Vagina (tissue), 2 donors: ENCODE results near the gene CEP85L. TPM values are rescaled to one million over a fixed set of nuclear protein-coding genes. Genes with fewer than 3 reads are reported as not detected.

ENCODE experiments used
- DNase-seq, 2 donors: peaks; one replicate each; pipeline ENCODE4 v3.0.0-alpha.2; 2017; ENCODE audit errors: extremely low spot score in 2 of 2
- H3K27ac ChIP-seq: fragments of 200-600 bp; sonication (generic); one replicate; pipeline ENCODE4 v1.5.1; 2019
- H3K27me3 ChIP-seq: fragments of 200-600 bp; sonication (generic); one replicate; pipeline ENCODE4 v1.5.1; 2019
- H3K36me3 ChIP-seq, 2 donors: fragments of 200-600 bp; sonication (generic); one replicate each; pipeline ENCODE4 v1.5.1; 2017 to 2019
- H3K4me1 ChIP-seq: fragments of 200-600 bp; sonication (generic); one replicate; pipeline ENCODE4 v1.5.1; 2019
- H3K4me3 ChIP-seq, 2 donors: fragments of 200-600 bp; sonication (generic); 1 replicate in 1 of 2; 2 replicates in 1 of 2; pipeline ENCODE4 v1.5.1; 2016 to 2019
- H3K9me3 ChIP-seq: fragments of 200-600 bp; sonication (generic); one replicate; pipeline ENCODE4 v1.5.1; 2019
- CTCF ChIP-seq, 3 experiments: fragments of 450-650 bp in 2 of 3; fragments of 200-600 bp in 1 of 3; sonication (generic) in 1 of 3; IDR thresholded peaks; one replicate each; pipeline ENCODE4 v1.5.1; 2017 to 2019; ENCODE audit warnings: antibody characterized with exemption in 3 of 3, mild to moderate bottlenecking in 2 of 3, moderate library complexity in 2 of 3
- POLR2A ChIP-seq, 2 donors: fragments of 450-650 bp; IDR thresholded peaks; one replicate each; pipeline ENCODE4 v1.6.1; 2017; ENCODE audit warnings: antibody characterized with exemption in 2 of 2, mild to moderate bottlenecking in 2 of 2, moderate library complexity in 2 of 2
- POLR2AphosphoS5 ChIP-seq, 2 donors: sonication (generic); formaldehyde crosslinking; IDR thresholded peaks; one replicate each; pipeline ENCODE4 v1.9.0; 2017; ENCODE audit warnings: antibody characterized with exemption in 2 of 2, mild to moderate bottlenecking in 2 of 2, low read depth in 1 of 2; ENCODE audit not compliant: insufficient read depth in 1 of 2
- intact Hi-C: fragments of 100-400 bp; cut with DNase I; formaldehyde crosslinking; loops from one replicate; pipeline ENCODE4 v1.15.1; 2023
- total RNA-seq: library from RNA; depleted of rRNA; stranded (reverse); fragments of >200 nt; gene quantifications from one replicate; pipeline ENCODE4 v1.2.3, GENCODE V29; 2016

The CEP85L gene
- total RNA-seq, 1 donor from 2014 or later = 11.8 TPM

- intact Hi-C loops = no loop called here
- no peak for DNase-seq
Observed at GRCh38 chr6:118598324-118598723, 53.1 kb downstream of the CEP85L start.

GRCh38 chr6:118597636-118598035, 53.8 kb downstream of the CEP85L start:
- no peak overlapping the region for H3K27ac ChIP-seq
- no peaks in the 10 kb centered on the region for H3K27me3 ChIP-seq
- H3K9me3 ChIP-seq = no peaks in the 10 kb centered on the region
- H3K4me3 ChIP-seq = no peak overlapping the region
- H3K36me3 ChIP-seq = no peaks in the 10 kb centered on the region
- DNase-seq = no peak
- intact Hi-C loops = no loop called here
- TF ChIP-seq POLR2AphosphoS5 (IDR thresholded peaks at IDR 0.05; ENCODE audit: insufficient read depth in 1 of 2, low read depth in 1 of 2) (no peak), CTCF (IDR thresholded peaks at IDR 0.05) (no peak), POLR2A (IDR thresholded peaks at IDR 0.05) (no peak)
- no peaks in the 10 kb centered on the region for H3K4me1 ChIP-seq

More at GRCh38 chr6:118598324-118598723, 53.1 kb downstream of the CEP85L start:
- no peak overlapping the region for H3K27ac ChIP-seq
- no peaks in the 10 kb centered on the region for H3K4me1 ChIP-seq
- no peaks in the 10 kb centered on the region for H3K27me3 ChIP-seq
- no peaks in the 10 kb centered on the region for H3K9me3 ChIP-seq
- TF ChIP-seq POLR2AphosphoS5 (IDR thresholded peaks at IDR 0.05; ENCODE audit: insufficient read depth in 1 of 2, low read depth in 1 of 2) (no peak), POLR2A (IDR thresholded peaks at IDR 0.05) (no peak), CTCF (IDR thresholded peaks at IDR 0.05) (no peak)
- no peaks in the 10 kb centered on the region for H3K36me3 ChIP-seq
- no peak overlapping the region for H3K4me3 ChIP-seq

DNA sequence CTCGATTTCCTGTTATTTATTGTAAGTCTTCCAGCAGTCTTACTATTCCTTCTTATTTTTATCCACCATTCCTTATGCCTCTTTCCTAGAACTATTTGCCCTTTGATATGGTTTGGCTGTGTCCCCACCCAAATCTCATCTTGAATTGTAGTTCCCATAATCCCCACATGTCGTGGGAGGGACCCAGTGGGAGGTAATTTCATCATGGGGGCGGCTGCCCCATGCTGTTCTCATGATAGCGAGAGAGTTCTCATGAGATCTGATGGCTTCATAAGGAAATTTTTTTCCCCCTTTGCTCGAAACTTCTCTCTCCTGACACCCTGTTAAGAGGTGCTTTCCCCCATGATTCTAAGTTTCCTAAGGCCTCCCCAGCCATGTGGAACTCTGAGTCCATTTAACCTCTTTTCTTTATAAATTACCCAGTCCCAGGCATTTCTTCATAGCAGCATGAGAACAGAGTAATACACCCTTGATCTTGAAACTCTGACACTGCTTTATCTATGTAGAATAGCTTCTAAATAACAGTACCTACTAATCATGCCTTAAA, 54.5 kb downstream of the CEP85L start:
- no peak for DNase-seq
- no peak for TF ChIP-seq POLR2A (IDR thresholded peaks at IDR 0.05)
- no peak for TF ChIP-seq POLR2AphosphoS5 (IDR thresholded peaks at IDR 0.05; ENCODE audit: insufficient read depth in 1 of 2, low read depth in 1 of 2)
- no peak for TF ChIP-seq CTCF (IDR thresholded peaks at IDR 0.05)
- Histone ChIP-seq H3K4me1 (no peaks in the 10 kb centered on the region), H3K9me3 (no peaks in the 10 kb centered on the region), H3K4me3 (no peak overlapping the region), H3K27me3 (no peaks in the 10 kb centered on the region), H3K36me3 (no peaks in the 10 kb centered on the region), H3K27ac (no peak overlapping the region)
- intact Hi-C loops = no loop called here

DNA sequence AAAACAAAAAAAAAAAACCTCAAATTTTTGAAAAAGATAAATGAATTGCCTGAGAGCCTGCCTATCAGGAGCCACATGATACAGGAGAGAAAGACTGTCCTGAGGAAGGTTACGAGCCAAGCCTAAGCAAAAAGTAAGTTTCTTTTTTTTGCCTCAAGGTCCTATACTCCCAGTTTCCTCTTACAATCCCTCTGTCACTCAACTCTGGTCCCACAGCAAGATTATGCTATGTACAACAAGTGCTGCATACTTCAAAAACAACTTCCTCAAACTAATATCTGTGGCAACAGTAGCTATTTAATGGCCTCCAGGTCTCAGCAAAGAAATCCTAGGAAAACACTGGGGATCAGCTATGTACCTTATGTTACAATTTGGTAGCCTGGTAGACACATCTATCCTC, 56.5 kb downstream of the CEP85L start:
- Histone ChIP-seq H3K9me3 (no peaks in the 10 kb centered on the region), H3K27ac (no peak overlapping the region), H3K4me1 (peaks cover 7% of the 10 kb centered on the region), H3K4me3 (no peak overlapping the region), H3K27me3 (no peaks in the 10 kb centered on the region), H3K36me3 (no peaks in the 10 kb centered on the region)
- intact Hi-C loops = no loop called here
- no peak for TF ChIP-seq POLR2A (IDR thresholded peaks at IDR 0.05)
- TF ChIP-seq POLR2AphosphoS5 (IDR thresholded peaks at IDR 0.05; ENCODE audit: insufficient read depth in 1 of 2, low read depth in 1 of 2) = no peak
- no peak for TF ChIP-seq CTCF (IDR thresholded peaks at IDR 0.05)
- no peak for DNase-seq

DNA sequence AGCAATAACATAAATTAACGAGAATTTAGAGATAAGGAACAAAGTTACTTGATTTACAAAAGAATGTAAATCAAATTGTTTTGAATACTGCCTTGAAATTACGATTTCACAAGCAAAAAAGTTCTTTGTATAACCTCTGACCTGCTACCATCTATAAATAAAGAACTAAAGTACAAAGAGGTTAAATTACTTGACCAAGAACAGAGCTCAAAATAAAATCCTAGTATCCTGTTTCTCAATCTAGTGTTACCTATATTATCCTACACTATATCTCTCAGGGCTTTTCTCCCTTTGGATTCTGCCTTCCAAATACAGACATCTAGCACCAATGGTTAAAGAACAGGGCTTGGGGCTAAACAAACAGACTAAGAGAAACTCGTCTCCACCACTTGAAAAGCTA, 59.5 kb downstream of the CEP85L start:
- Histone ChIP-seq H3K4me3 (no peak overlapping the region), H3K4me1 (peaks cover 21% of the 10 kb centered on the region), H3K36me3 (no peaks in the 10 kb centered on the region), H3K27ac (no peak overlapping the region), H3K27me3 (no peaks in the 10 kb centered on the region), H3K9me3 (no peaks in the 10 kb centered on the region)
- intact Hi-C loops = no loop called here
- DNase-seq = no peak
- no peak for TF ChIP-seq POLR2AphosphoS5 (IDR thresholded peaks at IDR 0.05; ENCODE audit: insufficient read depth in 1 of 2, low read depth in 1 of 2)
- no peak for TF ChIP-seq CTCF (IDR thresholded peaks at IDR 0.05)
- TF ChIP-seq POLR2A (IDR thresholded peaks at IDR 0.05) = no peak
